Stimulated activated CD8-positive, alpha-beta memory T cell treated with anti-CD3 and anti-CD28 coated beads, Interleukin-12 subunit alpha, Interleukin-12 subunit beta, amount 100 ng/mL, for 24 hours (primary cell): ENCODE data around the gene SELENOO.

Experiments
- DNase-seq: peaks from one replicate; pipeline ENCODE4 v3.0.0-alpha.2; 2020; ENCODE audit errors: extremely low read depth

Gene SELENOO

DNA sequence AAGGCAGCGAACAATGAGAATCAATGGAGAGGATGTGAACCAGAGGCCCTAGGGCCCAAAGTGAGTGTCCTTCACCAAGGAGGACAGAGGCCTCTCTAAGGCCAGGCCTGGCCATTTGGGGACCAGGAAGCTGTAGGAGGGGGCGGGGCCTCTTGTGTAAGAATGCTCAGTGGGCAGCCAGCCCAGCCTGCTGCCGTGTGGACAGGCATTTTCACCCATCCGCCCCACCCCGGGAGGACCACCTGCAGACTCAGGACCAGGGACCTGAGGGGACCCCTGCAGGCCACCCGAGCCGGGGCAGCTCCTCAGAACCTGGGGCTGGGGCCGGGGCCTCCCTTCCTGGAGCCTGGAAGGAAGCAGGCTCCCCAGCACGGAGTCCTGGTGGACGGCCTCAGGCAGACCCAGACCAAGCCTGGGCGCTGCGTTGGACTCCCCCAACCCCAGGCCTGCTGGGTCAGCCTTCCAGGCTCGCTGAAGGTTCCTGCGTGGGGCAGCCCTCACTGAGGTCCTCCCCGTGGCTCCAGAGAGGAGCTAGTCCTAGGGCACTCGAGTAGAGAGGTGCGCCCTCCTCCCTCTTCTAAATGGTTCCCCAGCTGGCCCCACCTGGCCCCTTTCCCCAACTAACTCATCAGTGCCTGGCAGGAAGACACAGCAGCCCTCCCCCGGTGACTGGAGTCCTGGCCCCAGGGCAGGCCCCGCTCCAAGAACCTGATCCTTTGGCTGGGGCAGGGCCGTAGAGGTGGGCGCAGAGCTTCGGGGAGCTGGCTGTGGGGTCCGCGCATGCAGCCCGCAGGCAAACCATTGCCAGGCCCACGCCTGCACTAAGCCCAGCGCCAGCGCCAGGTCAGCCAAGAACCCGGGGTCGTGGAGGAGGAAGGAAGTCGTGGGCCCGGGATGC lies 16.6 kb upstream of the SELENOO start:
- DNase-seq: no peak

DNA sequence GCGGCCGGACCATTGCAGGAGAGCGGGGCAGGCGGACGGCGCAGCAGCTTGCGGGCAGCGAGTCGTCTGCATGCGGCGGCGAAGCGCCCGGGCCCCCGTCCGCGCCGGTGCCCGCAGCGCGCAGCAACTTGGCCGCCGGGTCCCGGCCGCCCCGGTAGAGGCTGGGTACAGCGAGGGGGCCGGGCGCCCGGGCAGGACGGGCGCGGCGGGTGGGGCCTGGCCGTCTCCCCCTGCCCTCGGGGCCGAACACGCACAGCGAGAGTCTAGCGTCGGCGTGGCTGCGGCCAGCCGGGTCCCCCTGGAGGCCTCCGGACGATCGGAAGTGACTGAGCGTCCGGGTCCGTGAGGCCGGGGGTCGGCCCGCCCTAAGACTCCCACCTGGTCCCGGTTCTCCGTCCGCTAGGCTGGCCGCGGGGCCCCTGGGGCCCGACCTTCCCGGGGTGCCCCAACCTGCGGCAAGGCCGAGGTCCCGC lies 15.9 kb upstream of the SELENOO start:
- DNase-seq: no peak

DNA sequence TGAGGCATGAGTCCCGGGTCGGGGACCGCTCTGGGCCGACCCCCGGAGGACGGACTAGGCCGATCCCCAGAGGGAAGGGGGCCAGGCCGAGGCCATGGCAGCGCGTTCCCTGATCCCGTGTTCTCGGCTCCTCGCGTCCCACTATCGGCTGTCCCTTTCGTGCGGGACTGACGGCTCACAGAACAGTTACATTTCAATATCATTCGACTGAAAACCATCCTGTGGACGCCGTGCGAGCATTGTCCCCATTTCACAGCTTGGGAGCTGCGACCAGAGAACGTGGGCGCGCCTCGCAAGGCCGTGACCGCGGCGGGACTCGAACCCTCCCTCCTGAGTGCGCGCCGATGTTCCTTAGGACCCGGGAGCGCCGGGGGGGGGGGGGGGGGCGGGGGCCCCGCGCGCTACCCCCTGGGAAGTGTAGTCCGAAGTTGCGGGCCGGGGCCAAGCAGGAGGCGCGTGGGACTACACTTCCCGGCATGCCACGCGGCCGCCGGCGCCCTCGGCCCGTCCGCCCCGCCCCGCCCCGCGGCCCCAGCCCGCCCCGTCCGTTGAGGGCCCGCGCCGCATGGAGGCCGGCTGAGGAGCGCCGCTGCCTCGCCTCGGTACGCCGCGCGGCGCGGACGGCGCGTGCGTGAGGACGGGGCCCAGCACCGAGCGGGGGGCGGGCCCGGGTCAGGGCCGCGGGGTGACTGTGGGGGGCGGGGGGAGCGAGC lies 15.3 kb upstream of the SELENOO start, which contains the start of gene TRABD:
Gene TRABD (plus strand): TSS at position 539 of the 713 bp plus-strand sequence. CDS start 7,148 bp downstream, outside the sequence.
- DNase-seq: peak; percentile 74

DNA sequence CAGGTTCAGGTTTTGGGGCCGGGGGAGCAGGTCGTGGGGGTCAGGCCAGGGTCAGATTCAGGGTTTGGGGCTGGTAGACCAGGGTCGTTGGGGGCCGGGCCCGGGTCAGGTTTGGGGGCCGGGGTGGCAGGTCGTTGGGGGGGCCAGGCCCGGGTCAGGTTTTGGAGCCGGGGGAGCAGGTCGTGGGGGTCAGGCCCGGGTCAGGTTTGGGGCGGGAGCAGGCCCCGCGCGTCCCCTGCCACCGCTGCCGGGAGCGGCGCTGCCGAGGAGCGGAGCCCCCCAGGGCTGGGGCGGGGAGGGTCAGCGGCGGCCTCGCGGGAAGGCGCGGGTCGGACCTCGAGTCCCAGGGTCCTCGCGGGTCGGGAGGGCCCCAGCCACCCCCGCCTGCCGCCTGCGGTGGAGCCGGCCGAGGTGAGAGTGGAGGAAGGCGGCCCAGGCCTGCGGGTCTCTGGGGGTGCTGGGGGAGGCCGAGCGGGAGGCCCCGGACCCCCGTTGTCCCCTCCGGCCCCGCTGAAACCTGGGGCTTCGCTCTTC lies 14.6 kb upstream of the SELENOO start:
- DNase-seq: no peak

DNA sequence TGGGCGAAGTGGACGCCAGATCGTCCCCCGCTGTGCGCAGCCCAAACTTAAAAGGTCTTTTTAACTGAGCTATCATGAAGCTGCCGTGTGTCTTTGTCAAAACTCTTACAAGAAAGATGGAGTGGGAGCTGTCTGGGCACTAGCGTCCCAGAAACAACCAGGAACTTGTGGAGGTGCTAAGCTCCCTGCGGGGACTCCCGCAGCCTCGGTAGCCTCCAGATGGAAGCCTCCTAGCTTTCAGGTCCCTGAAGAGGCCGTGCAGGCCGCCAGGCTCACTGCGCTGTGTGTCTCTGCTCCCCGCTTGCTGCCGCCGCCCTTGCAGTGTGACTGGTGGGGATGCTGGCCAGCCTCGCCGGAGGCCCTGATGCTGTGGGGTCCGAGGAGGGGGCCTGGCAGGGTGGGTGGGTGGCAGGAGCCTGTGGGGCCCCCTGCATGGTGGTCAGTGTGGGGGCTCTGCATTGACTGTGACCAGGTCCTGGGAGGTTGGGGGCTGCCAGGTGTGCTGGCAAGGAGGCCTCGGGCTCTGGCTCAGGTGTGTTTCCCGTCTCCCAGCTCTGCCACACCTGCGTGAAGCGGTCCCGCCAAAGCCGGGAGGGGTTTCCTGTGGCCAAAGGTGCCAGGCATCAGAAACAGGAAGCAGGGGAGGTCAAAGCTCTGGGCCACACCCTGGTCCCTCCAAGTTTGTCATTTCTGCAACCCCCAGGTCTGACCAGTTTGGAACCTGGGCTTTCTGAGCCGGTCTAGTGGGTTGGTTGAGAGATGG lies 13.9 kb upstream of the SELENOO start:
- DNase-seq: no peak

DNA sequence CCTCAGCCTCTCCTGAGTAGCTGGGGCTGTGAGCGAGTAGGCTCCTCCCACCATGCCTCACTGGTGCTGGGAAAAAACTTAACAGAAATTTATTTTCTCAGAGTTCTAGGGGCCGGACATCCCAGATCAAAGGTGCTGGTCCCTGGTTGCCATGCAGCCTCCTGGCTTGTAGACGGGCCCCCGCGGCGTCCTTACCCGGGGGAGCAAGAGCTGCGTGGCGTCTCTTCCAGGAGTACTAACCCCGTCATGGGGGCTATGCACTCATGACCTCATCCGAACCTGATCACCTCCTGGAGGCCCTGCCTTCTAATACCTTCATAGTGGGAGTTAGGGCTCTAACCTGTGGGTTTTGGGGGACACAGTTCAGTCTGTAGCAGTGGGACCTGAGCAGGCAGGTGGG lies 12.5 kb upstream of the SELENOO start:
- DNase-seq: no peak

DNA sequence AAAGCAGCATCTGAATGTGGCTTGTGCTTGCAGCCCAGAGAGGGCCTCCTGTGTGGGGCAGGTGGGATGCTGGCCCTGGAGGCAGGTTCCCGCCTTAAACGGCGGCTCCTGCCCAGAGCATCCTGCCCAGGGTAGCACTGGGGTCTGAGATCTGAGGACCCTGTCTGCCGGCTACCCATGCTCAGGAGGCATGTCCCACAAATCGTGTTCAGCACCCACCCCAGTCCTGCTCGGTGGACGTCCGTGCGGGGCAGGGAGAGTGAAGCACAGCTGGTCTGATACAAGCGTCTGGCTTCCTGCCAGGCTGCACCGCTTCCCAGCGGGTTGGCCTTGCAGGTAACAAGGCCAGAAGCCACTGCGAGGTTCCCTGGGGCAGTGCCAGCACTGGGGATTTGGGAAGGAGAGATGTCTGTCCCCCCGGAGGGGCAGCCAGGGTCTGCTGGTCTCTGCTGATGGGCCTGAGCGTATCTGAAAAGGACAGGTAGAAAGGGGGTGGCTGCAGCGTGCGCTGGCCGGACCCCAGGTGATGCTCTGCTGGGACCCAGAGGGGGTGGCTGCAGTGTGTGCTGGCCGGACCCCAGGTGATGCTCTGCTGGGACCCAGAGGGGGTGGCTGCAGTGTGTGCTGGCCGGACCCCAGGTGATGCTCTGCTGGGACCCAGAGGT lies 11.5 kb upstream of the SELENOO start:
- DNase-seq: no peak

DNA sequence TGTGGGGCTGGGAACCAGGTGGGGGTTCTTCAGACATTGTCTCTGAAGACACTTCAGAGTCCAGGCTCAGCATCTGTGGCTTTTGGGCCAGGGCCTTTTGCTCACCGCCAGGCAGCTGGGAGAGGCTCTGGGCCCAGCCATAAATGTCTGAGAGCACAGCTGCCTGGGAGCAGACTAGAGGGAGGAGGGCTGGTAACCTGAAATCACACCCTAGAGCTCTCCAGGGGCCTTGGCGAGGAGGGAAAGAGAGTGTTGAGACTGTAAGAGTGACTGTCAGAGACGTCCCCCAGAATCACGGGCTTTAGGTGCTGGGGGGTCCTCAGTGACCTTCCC lies 11.0 kb upstream of the SELENOO start:
- no peak for DNase-seq

DNA sequence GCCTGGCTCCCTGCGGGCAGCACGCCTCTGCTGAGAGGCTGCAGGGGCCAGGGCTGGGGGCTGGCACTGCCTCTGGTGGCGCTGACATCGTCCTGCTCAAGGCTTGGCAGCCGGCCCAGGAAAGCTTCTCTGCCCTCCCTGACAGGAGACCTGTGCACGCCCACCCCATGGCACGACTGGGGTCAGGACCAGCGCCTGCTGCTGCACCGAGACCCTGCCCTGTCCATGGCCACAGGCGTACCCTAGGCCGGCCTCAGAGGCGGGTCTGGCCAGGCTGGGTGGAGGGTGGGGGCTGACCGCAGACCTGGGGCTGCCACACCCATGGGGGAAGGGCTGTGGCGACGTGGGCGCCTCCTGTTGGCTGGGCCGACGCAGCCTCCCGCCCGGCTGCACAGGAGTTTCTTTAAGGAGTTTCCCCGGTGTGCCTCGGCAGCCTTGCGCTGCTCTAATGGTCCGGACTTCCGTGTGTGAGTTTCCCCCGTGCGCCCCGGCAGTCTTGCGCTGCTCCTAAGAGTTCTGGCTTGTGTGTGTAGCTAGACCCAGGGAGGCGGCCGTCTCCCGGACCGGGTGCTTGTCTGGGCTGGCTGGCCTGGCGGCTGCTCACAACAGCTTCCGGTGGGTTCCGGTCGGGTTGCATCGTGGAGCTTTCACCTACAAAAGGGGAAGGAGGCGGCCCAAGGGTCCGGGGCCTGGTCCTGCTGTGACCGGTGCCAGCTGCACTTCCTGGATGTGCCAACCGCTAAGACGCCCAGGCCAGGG lies 10.4 kb upstream of the SELENOO start:
- peak; percentile 35 for DNase-seq

DNA sequence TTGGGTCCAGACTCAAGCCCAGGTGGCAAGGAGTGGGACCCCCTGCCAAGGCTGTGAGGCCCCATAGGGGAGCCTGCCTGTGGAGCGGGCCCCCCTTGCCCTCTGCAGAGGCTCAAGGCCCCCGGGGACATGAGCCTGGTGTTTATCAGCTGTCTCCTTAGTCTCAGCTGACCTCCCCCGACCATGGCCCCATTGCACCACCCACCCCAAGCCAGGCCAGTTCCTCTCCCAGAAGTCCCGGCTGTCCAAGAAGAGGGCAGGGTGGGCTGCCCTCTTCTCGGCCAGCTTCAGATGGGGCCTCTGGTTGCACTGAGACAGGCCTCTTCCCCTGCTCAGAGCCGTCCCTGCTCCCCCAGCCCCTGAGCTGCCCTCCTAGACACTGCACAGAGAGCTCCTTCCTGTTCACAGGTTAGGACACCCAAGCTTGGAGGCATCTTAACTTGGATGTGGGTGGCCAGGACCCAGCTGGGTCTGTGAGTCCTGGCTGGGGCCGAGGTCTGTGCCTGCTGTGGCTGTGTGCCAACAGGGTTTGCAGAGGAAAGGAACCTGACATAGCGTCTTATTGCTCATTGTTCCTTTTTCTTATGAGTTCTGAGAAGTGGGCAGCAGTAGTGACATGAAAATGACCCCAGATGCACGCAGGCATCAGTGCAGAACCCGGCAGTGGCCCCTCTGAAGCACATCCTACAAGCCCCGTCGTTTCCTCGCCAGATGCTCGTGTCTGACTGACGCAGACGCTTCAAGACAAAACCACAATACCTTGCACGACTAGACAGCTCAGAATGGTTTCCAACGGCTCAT lies 9.7 kb upstream of the SELENOO start:
- DNase-seq: peak; percentile 40

DNA sequence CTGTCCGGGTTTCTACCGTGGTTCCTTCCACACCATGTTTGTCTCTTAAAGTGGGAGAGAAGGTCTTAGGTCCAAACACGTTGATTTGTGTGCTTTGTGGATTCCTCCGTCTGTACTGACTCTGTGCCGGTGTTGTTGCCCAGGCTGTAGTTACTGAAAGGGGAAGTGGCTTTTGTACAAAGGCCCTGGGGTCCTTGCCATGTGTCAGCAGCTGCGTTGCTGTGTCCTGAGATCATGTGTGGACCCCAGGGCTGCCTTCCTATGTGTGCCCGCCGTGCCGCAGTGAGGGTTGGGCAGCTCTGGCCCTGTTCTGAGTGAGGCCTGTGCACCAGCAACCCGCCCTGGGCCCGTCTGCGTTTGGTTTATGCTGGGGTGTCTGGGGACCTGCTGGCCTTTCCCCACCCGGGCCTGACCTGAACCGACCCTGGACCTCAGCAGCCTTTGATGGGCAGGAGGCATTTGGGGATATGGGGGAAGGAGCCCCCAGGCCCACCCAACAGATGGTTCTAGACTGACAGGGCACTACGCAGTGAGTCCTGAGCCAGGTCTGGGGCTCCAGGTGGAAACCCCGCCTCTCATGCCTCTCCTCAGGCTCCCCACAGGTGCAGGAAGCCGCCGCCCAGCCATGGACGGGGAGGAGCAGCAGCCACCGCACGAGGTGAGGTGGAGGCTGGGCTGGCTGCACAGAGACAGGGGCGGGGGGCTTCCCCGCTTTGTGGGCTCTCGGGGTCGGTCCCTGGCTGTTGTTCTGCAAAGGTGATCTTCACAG lies 8.2 kb upstream of the SELENOO start:
- DNase-seq: no peak

DNA sequence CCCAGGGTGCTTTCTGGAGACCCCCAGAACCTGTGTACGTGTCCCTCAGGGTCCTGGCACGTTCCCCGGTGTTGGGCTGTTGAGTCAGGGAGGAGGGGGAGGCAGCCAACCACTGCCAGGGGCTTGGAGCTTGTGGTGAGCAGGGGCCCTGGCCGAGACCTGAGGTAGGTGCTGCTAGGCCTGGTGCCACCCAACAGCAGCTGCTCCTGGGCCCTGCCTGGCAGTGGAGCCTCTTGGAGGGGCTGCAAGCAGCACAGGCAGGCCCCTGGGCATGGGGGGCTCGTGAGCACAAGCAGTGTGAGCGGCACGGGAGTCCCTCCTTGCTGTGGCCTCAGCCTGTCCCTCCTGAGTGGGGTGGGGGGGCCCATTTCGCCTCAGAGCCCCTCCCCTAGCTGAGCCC lies 7.2 kb upstream of the SELENOO start:
- no peak for DNase-seq

DNA sequence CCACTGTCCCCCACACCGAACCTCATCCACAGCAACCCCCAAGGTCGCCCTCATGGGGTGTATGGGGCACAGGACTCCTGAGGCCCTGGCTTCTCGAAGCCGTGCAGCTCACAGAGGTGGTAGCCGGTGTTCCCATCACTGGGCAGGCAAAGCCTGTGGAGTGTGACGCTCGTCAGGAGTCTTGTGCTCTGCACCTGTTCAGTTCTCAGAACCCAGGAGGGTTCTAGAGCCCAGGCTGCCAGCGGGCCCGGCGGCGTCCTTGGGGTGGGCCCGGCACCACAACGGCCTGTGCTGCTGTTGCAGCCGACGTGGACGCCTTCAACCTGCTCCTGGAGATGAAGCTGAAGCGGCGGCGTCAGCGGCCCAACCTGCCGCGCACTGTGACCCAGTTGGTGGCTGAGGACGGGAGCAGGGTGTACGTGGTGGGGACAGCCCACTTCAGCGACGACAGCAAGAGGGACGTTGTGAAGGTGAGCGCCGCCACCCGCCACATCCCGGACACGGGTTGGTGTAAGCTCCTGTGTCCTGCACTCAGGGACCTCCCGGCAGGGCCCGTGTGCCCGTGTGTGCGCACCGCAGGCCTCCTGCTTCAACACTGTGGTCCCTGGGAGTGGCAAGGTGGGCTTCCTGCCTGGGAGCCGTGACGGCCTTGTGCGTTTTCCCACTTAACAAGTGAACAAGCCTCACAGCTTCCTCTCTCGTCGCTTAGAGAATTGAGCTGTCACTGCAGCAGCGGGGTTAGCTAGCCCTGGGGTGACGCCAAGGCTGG lies 6.6 kb upstream of the SELENOO start:
- DNase-seq: no peak

DNA sequence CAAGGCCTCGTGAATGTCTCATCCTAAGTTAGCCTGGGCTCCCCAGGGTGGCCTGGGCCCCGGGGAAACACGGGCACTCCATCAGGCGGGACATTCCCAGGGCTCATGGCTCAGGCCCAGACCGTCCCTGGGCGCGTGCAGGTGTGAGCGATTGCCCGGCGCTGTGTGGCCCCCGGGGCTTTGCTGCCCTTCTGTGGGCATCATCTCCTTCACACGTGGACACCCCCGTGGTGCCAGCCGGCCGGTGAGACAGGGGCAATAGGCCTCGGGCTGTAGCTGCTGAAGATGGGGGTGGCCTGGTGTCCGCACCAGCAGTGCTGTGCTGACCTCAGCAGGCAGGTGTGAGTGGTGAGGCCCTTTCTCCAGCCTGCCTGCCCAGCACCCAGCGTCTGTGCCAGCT lies 4.6 kb upstream of the SELENOO start:
- no peak for DNase-seq

DNA sequence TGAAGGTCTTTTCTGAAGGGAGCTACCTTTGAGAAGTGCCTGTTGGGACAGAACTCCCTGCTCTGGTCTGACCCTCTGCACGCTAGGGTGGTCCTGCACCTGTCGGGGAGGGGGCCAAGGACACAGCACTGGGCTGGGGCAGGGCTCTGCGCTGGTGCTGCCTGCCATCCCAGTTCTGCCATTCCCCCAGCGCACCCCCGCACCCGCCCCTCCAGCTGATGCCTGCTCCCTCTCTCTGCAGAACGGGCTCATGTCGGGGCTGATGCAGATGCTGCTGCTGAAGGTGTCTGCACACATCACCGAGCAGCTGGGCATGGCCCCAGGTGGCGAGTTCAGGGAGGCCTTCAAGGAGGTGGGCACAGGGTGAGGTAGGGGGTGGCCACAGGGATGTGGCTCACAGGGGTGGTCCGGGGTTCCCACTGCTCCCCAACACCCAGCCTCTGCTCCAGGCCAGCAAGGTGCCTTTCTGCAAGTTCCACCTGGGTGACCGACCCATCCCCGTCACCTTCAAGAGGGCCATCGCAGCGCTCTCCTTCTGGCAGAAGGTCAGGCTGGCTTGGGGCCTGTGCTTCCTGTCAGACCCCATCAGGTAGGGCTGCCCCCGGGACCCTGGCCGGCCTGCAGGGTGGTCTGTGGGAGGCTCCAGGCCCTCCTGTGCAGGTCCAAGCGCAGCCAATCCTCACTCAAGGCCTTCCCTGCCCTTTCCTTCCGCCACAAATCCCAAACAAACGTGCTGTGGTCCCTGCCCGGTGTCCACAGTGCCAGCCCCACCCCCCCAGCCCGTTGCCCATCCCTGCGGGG lies 3.6 kb upstream of the SELENOO start:
- DNase-seq: no peak

DNA sequence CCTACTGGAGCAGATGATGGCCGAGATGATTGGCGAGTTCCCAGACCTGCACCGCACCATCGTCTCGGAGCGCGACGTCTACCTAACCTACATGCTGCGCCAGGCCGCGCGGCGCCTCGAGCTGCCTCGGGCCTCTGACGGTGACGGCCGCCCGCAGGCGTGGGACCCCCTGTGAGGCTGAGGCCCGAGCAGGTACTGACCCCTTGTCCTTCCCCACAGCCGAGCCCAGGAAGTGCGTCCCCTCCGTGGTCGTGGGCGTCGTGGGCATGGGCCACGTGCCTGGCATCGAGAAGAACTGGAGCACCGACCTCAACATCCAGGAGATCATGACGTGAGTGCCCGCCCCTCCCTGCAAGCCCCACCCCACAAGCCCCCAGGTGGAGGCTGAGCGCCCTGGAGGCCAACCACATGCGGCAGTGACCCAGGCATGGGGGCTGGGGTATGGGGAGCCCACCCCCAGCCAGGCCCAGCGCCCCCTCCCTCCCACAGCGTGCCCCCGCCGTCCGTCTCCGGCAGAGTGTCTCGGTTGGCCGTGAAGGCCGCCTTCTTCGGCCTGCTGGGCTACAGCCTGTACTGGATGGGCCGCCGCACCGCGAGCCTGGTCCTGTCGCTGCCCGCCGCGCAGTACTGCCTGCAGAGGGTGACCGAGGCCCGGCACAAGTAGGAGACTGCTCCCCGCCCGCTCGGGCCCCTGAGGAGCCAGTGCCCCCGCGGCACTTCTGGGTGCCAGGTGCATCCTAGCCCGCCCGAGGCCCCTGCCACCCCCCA lies 2.8 kb upstream of the SELENOO start:
- DNase-seq: no peak

DNA sequence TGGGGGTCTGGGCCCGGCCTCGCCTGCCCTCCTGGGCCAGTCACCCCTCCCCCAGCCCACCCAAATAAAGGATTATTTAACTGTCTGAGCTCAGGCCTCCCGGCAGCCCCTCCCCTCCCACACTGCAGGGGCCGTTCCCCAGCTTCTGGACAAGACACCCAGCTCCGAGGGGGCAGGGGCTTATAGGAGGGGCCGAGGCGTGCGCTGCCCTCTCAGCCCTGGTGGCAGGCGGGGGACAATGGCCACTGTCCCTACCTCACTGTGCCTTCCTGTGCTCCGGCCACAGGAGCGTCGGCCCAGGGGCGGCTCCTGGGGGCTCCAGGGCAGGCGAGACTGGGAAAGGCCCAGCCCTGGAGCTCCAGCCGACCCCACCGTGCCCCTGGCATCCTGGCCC lies 2.2 kb upstream of the SELENOO start:
- DNase-seq: no peak
